GM19468 (cell line): ENCODE results near the gene DICER1.

Experiments
- ATAC-seq: cut with Tn5 transposase; IDR thresholded peaks from one replicate; pipeline ENCODE4 v1.9.1; 2021; ENCODE audit warnings: mild to moderate bottlenecking, moderate library complexity, moderate number of reproducible peaks; ENCODE audit not compliant: unreplicated experiment; ENCODE audit errors: extremely low read depth

DICER1 gene

GRCh38 chr14:95044463-95045105 is 112.7 kb downstream of the DICER1 start:
- ATAC-seq, result no peak

GRCh38 chr14:95043732-95044462 is 113.4 kb downstream of the DICER1 start:
- no peak for ATAC-seq

- ATAC-seq, result no peak
Observed at GRCh38 chr14:95043314-95043713, 114.0 kb downstream of the DICER1 start.

- ATAC-seq, result no peak
Observed at GRCh38 chr14:95041477-95042020, 115.8 kb downstream of the DICER1 start.

GRCh38 chr14:95040708-95041476 is 116.4 kb downstream of the DICER1 start:
- no peak for ATAC-seq

GRCh38 chr14:95039993-95040348 is 117.4 kb downstream of the DICER1 start:
- no peak for ATAC-seq

- ATAC-seq, result no peak
Observed at GRCh38 chr14:95039259-95039992, 117.9 kb downstream of the DICER1 start.

- ATAC-seq, result no peak
Observed at GRCh38 chr14:95038521-95039250, 118.6 kb downstream of the DICER1 start.

GRCh38 chr14:95037273-95037672 is 120.1 kb downstream of the DICER1 start:
- no peak for ATAC-seq
